Measurements from ENCODE around the gene YTHDC1.

- TF ChIP-seq POLR2A (IDR thresholded peaks at IDR 0.05) (no peak), CTCF (IDR thresholded peaks at IDR 0.05) (no peak)
Measured at GRCh38 chr4:68348577-68348976, 1.3 kb downstream of the YTHDC1 start.
